Common myeloid progenitor, CD34-positive (primary cell): ENCODE results near the gene RAB7A. TPM values are rescaled to one million over a fixed set of nuclear protein-coding genes. Genes with fewer than 3 reads are reported as not detected.

Experiments
- CTCF ChIA-PET: fragments of 350-600 bp; sonication (Branson Sonifier 250); formaldehyde crosslinking; loops from one replicate; lab custom pipeline; 2021; ENCODE audit warnings: antibody characterized with exemption; lab: Charles Lee
- POLR2A ChIA-PET: fragments of 350-600 bp; sonication (Branson Sonifier 250); formaldehyde crosslinking; loops from one replicate; lab custom pipeline; 2021; ENCODE audit warnings: antibody characterized with exemption; lab: Charles Lee
- DNase-seq, 3 donors: peaks; one replicate each; pipeline versions ENCODE4 v3.0.0 to v3.0.0-alpha.2; 2013
- H3K27ac ChIP-seq, 2 experiments: 1 replicate in 1 of 2; 2 replicates in 1 of 2; pipeline ENCODE4 v1.7.0; 2013; ENCODE audit warnings: inconsistent platforms in 2 of 2, low read length in 2 of 2, mild to moderate bottlenecking in 2 of 2, low read depth in 1 of 2, moderate library complexity in 1 of 2; ENCODE audit not compliant: severe bottlenecking in 2 of 2, insufficient read depth in 1 of 2, poor library complexity in 1 of 2
- H3K27me3 ChIP-seq, 5 experiments: replicated peaks in 2 of 5; 1 replicate in 3 of 5; 2 replicates in 2 of 5; pipeline versions ENCODE4 v1.6.1 to v1.7.0; 2013; ENCODE audit warnings: low read length in 4 of 5, mild to moderate bottlenecking in 2 of 5, moderate library complexity in 2 of 5, inconsistent platforms in 1 of 5; ENCODE audit not compliant: insufficient read depth in 5 of 5, control insufficient read depth in 4 of 5
- H3K36me3 ChIP-seq, 4 experiments: 1 replicate in 2 of 4; 2 replicates in 2 of 4; pipeline versions ENCODE4 v1.6.1 to v1.7.0; 2013; ENCODE audit warnings: low read length in 3 of 4, control low read depth in 1 of 4, mild to moderate bottlenecking in 1 of 4; ENCODE audit not compliant: control insufficient read depth in 4 of 4, insufficient read depth in 4 of 4
- H3K4me1 ChIP-seq, 4 experiments: 1 replicate in 3 of 4; 2 replicates in 1 of 4; pipeline versions ENCODE4 v1.6.1 to v1.7.1; 2013; ENCODE audit warnings: low read length in 3 of 4, mild to moderate bottlenecking in 3 of 4, control low read depth in 1 of 4, inconsistent platforms in 1 of 4, moderate library complexity in 1 of 4; ENCODE audit not compliant: control insufficient read depth in 4 of 4, insufficient read depth in 4 of 4; ENCODE audit errors: control extremely low read depth in 1 of 4
- H3K4me3 ChIP-seq, 7 experiments: 1 replicate in 4 of 7; 2 replicates in 3 of 7; pipeline versions ENCODE4 v1.5.1 to v1.7.0; 2013; ENCODE audit warnings: mild to moderate bottlenecking in 7 of 7, low read length in 6 of 7, moderate library complexity in 6 of 7, inconsistent platforms in 2 of 7, low read depth in 2 of 7, control low read depth in 1 of 7; ENCODE audit not compliant: insufficient read depth in 4 of 7, control insufficient read depth in 1 of 7; ENCODE audit errors: extremely low read depth in 1 of 7
- H3K9me3 ChIP-seq, 5 experiments: 1 replicate in 4 of 5; 2 replicates in 1 of 5; pipeline versions ENCODE4 v1.6.1 to v1.7.1; 2013; ENCODE audit warnings: low read length in 4 of 5, mild to moderate bottlenecking in 2 of 5, inconsistent platforms in 1 of 5, low read depth in 1 of 5, moderate library complexity in 1 of 5; ENCODE audit not compliant: control insufficient read depth in 4 of 5, insufficient read depth in 2 of 5; ENCODE audit errors: control extremely low read depth in 1 of 5
- WGBS: methylation state at CpG from one replicate; pipeline ENCODE4 v1.1.5; 2013; ENCODE audit not compliant: insufficient coverage; 5-methylcytosine and 5-hydroxymethylcytosine counted together
- polyA plus RNA-seq: library from polyadenylated mRNA; unstranded; fragments of 120-200 nt; gene quantifications from one replicate; pipeline ENCODE4 v1.2.1, GENCODE V29; 2013

The RAB7A gene
- polyA plus RNA-seq: 123 TPM

DNA sequence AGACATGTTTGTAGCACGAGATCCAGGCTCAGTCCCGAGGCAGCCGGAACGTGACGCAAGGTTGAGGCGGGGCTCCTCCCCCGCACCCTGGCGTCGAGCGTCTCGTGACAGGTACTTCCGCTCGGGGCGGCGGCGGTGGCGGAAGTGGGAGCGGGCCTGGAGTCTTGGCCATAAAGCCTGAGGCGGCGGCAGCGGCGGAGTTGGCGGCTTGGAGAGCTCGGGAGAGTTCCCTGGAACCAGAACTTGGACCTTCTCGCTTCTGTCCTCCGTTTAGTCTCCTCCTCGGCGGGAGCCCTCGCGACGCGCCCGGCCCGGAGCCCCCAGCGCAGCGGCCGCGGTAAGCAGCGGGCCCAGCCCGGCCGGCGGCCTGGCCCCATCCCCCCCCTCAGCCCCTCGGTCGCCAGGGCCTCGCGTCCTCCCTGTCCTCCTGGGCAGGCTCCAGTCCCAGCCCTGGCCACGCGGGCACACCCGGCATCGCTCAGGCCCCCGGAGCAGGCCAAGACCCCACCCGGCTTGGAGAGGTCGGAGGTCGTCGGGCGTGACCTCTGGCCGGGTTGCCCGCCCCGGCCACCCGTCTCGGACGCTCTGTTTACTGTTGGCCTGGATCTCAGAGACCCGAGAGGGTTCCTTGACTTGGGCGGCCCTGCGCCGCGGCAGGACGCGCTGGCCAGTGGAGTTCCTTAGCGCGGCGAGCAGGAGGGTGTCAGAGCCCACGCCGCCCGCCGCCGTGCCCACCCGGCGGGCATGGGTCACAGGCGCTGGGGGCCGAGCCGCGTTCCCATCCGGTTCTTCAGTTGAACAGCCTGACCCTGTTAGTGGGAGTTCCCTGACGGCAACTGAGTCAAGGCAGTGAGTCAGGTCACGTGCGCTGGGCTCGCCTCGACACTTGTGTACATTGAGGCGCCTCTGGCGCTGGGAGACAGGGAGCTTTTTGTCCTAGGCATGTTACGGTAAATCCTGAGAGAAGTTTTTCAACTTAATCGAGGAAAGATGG is at the start of gene RAB7A:
Gene RAB7A (plus strand): TSS at position 161 of the 994 bp plus-strand sequence. CDS start 69,185 bp downstream, outside the sequence.
- POLR2A ChIA-PET: interaction anchor here (0.9 to 1.7 kb wide), 3 partner anchors 13 to 46 kb away, joined by 3 to 7 read pairs (median 3); no protein-coding TSS in a partner anchor
- peaks cover 0 to 12% (median under 1%) of the 10 kb centered on the region in 4 experiments for H3K36me3 ChIP-seq
- peaks cover 22 to 42% (median 35%) of the 10 kb centered on the region in 4 experiments for H3K4me1 ChIP-seq
- 0% methylated on average over 68 of the region's 93 CpGs for WGBS
- CTCF ChIA-PET: interaction anchor here (0.6 to 1.8 kb wide), 5 partner anchors 17 to 46 kb away, joined by 3 to 8 read pairs (median 3); no protein-coding TSS in a partner anchor
- no peaks in the 10 kb centered on the region for H3K9me3 ChIP-seq
- DNase-seq: peak; percentile 98 to 99 (median 98)
- no peaks in the 10 kb centered on the region for H3K27me3 ChIP-seq
- H3K27ac ChIP-seq: peak within 1 kb of the TSS; percentile 95 to 98
- H3K4me3 ChIP-seq: peak within 1 kb of the TSS; percentile 83 to 98 (median 92)

DNA sequence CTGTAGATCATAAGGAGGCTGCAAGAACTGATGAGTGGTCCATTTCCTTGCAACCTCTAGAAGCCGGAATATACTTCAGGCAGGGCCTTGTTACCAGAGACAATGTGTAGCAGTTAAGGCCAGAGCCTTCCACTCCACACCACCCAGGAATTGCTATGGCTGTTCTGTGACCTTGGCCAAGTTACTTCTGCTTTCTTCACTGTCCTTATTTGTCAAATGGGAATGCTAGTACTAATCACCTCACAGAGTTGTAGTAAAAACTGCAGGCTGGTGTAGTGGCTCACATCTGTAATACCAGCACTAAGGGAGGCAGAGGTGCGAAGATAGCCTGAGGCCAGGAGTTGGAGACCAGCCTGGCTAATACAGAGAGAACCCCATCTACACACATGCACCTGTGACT is 46.6 kb upstream of the RAB7A start:
- DNase-seq: peak in 1 of 3 donors; percentile 48
- H3K4me3 ChIP-seq: peak overlapping the region in 1 of 7 experiments; percentile 90
- ChIA-PET CTCF (interaction anchor here (0.7 to 2.7 kb wide), 9 partner anchors 11 to 168 kb away, joined by 3 to 26 read pairs (median 6); no protein-coding TSS in a partner anchor), POLR2A (no interaction called here)
- H3K9me3 ChIP-seq: no peaks in the 10 kb centered on the region
- H3K27ac ChIP-seq: no peak overlapping the region
- H3K36me3 ChIP-seq: no peaks in the 10 kb centered on the region
- WGBS: 100% methylated on average over 1 of the region's 2 CpGs
- H3K4me1 ChIP-seq: peaks cover 11 to 70% (median 39%) of the 10 kb centered on the region in 4 experiments
- H3K27me3 ChIP-seq: no peaks in the 10 kb centered on the region

DNA sequence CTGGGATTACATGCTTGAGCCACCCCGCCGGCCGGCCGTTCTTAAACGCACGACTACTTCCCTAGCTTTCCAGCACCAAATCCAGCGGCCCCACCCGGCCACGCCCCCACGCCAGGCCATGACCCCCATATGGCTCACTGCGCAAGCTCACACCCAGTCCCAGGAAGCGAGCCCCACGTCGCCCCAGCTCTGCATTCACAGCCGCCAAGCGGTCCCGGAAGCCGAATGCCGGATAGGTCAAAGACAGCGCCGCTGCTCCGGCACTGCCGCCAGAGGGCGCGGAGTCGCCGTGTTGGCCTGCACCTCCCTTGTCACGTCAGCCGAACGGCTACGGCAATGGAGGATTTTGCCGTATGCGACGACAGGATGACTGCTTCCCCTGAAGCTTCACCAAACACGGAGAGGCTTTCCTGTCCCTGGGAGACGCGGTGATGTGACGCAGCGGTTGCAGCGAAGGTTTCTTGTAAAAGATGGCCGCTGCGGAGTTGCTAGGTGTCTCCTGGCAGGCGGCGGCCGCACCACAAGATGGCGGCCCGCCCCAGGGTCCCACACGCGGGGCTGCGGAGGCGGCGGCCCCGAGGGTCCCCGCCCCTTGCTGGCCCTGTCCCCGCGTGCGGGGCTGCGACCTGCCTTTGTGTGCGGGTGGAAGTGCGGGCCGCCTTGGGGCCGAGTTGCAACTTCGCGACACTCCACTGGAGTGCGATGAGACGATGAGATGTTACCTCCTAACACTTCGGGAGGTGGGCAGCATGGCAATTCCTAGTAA is 45.2 kb upstream of the RAB7A start:
- DNase-seq: peak; percentile 97 to 99 (median 98)
- ChIA-PET POLR2A (interaction anchor here (0.6 to 1.4 kb wide), 8 partner anchors 27 to 210 kb away, joined by 3 to 7 read pairs (median 4); partner anchors contain the start of gene RAB7A), CTCF (interaction anchor here (0.6 to 3.1 kb wide), 40 partner anchors 9 to 166 kb away, joined by 3 to 26 read pairs (median 6); partner anchors contain the start of gene RAB7A)
- peaks cover 14 to 66% (median 42%) of the 10 kb centered on the region in 4 experiments for H3K4me1 ChIP-seq
- H3K4me3 ChIP-seq: peak overlapping the region; percentile 58 to 90 (median 69)
- H3K9me3 ChIP-seq: no peaks in the 10 kb centered on the region
- H3K36me3 ChIP-seq: no peaks in the 10 kb centered on the region
- under 1% methylated on average over 60 of the region's 67 CpGs for WGBS
- no peaks in the 10 kb centered on the region for H3K27me3 ChIP-seq
- peak overlapping the region; percentile 80 to 92 for H3K27ac ChIP-seq

GRCh38 chr3:128681369-128681829 is 44.6 kb upstream of the RAB7A start:
- peak overlapping the region; percentile 58 to 90 (median 69) for H3K4me3 ChIP-seq
- no peaks in the 10 kb centered on the region for H3K27me3 ChIP-seq
- H3K4me1 ChIP-seq: peaks cover 14 to 65% (median 42%) of the 10 kb centered on the region in 4 experiments
- 54% methylated on average over 8 of the region's 9 CpGs for WGBS
- H3K36me3 ChIP-seq: no peaks in the 10 kb centered on the region
- no peak for DNase-seq
- no peaks in the 10 kb centered on the region for H3K9me3 ChIP-seq
- ChIA-PET POLR2A (interaction anchor here (0.9 to 1.4 kb wide), 5 partner anchors 28 to 209 kb away, joined by 3 to 7 read pairs (median 4); partner anchors contain the start of gene RAB7A), CTCF (interaction anchor here (0.9 to 3.1 kb wide), 22 partner anchors 16 to 166 kb away, joined by 3 to 26 read pairs (median 7); no protein-coding TSS in a partner anchor)
- H3K27ac ChIP-seq: peak overlapping the region; percentile 80 to 92

GRCh38 chr3:128683957-128684356 is 42.0 kb upstream of the RAB7A start:
- H3K36me3 ChIP-seq: no peaks in the 10 kb centered on the region
- no peaks in the 10 kb centered on the region for H3K9me3 ChIP-seq
- ChIA-PET CTCF (interaction anchor here (1.4 kb wide), 1 partner anchor 188 kb away, joined by 3 read pairs; no protein-coding TSS in a partner anchor), POLR2A (interaction anchor here (0.5 kb wide), 1 partner anchor 96 kb away, joined by 5 read pairs; no protein-coding TSS in a partner anchor)
- WGBS: 0% methylated on average over 1 of the region's 3 CpGs
- DNase-seq: peak in 2 of 3 donors; percentile 73 to 80
- peaks cover 14 to 56% (median 41%) of the 10 kb centered on the region in 4 experiments for H3K4me1 ChIP-seq
- peak overlapping the region in 1 of 7 experiments; percentile 48 for H3K4me3 ChIP-seq
- H3K27ac ChIP-seq: peak overlapping the region in 1 of 2 experiments; percentile 58
- H3K27me3 ChIP-seq: no peaks in the 10 kb centered on the region
